Measurements from ENCODE around the gene C14orf93. TPM values are rescaled to one million over a fixed set of nuclear protein-coding genes. Genes with fewer than 3 reads are reported as not detected.

C14orf93 gene
- polyA plus RNA-seq, 1 donor from 2014 or later, result 4.7 TPM

DNA sequence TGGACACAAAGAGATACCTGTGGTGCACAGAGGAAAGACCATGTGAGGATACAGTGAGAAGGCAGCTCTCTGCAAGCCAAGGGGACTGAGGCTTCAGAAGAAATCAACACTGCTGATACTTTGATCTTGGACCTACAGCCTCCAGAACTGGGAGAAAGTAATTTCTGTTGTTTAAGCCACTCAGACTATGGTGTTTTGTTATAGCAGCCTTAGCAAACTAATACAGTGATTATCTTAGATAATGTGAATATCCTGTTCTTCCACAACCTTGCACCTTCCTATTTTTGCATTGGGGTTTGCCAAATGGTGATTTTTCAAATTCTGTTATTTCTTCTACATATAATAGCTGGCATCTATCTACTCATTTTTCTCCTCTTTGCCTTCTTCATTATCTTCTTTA lies 8.2 kb upstream of the C14orf93 start:
- TF ChIP-seq RAD21 (conservative IDR thresholded peaks at IDR 0.05) (no peak), SMC3 (conservative IDR thresholded peaks at IDR 0.05; ENCODE audit: poor library complexity) (no peak), EP300 (conservative IDR thresholded peaks at IDR 0.05; ENCODE audit: poor library complexity, severe bottlenecking) (no peak), MXI1 (conservative IDR thresholded peaks at IDR 0.05; ENCODE audit: poor library complexity, severe bottlenecking) (no peak), TAF1 (IDR thresholded peaks at IDR 0.05; ENCODE audit: low read depth) (no peak)
- TF ChIP-seq, protein P1, sequence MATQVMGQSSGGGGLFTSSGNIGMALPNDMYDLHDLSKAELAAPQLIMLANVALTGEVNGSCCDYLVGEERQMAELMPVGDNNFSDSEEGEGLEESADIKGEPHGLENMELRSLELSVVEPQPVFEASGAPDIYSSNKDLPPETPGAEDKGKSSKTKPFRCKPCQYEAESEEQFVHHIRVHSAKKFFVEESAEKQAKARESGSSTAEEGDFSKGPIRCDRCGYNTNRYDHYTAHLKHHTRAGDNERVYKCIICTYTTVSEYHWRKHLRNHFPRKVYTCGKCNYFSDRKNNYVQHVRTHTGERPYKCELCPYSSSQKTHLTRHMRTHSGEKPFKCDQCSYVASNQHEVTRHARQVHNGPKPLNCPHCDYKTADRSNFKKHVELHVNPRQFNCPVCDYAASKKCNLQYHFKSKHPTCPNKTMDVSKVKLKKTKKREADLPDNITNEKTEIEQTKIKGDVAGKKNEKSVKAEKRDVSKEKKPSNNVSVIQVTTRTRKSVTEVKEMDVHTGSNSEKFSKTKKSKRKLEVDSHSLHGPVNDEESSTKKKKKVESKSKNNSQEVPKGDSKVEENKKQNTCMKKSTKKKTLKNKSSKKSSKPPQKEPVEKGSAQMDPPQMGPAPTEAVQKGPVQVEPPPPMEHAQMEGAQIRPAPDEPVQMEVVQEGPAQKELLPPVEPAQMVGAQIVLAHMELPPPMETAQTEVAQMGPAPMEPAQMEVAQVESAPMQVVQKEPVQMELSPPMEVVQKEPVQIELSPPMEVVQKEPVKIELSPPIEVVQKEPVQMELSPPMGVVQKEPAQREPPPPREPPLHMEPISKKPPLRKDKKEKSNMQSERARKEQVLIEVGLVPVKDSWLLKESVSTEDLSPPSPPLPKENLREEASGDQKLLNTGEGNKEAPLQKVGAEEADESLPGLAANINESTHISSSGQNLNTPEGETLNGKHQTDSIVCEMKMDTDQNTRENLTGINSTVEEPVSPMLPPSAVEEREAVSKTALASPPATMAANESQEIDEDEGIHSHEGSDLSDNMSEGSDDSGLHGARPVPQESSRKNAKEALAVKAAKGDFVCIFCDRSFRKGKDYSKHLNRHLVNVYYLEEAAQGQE (IDR thresholded peaks at IDR 0.05; ENCODE audit: borderline replicate concordance), result no peak
- TF ChIP-seq, protein P2, sequence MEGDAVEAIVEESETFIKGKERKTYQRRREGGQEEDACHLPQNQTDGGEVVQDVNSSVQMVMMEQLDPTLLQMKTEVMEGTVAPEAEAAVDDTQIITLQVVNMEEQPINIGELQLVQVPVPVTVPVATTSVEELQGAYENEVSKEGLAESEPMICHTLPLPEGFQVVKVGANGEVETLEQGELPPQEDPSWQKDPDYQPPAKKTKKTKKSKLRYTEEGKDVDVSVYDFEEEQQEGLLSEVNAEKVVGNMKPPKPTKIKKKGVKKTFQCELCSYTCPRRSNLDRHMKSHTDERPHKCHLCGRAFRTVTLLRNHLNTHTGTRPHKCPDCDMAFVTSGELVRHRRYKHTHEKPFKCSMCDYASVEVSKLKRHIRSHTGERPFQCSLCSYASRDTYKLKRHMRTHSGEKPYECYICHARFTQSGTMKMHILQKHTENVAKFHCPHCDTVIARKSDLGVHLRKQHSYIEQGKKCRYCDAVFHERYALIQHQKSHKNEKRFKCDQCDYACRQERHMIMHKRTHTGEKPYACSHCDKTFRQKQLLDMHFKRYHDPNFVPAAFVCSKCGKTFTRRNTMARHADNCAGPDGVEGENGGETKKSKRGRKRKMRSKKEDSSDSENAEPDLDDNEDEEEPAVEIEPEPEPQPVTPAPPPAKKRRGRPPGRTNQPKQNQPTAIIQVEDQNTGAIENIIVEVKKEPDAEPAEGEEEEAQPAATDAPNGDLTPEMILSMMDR (IDR thresholded peaks at IDR 0.05; ENCODE audit: poor library complexity, severe bottlenecking), result no peak
- Histone ChIP-seq H3K27me3 (ENCODE audit: insufficient read depth, low read depth, low read length) (no peaks in the 10 kb centered on the region), H3K9me2 (ENCODE audit: insufficient read depth, low read length) (no peaks in the 10 kb centered on the region), H3K27ac (ENCODE audit: low read length) (no peak overlapping the region), H3F3A (ENCODE audit: insufficient read depth, low read length, poor library complexity, severe bottlenecking) (no peaks in the 10 kb centered on the region), H3K9ac (ENCODE audit: low read length) (no peak overlapping the region), H3K4me2 (ENCODE audit: low read length) (no peak overlapping the region), H4K20me1 (ENCODE audit: insufficient read depth) (no peaks in the 10 kb centered on the region), H3K79me2 (replicated peaks; ENCODE audit: insufficient read depth, low read length) (no peaks in the 10 kb centered on the region), H3K9me3 (ENCODE audit: low read length) (no peaks in the 10 kb centered on the region), H2AFZ (ENCODE audit: low read depth, low read length) (no peak overlapping the region), H3K36me3 (ENCODE audit: insufficient read depth, low read length) (no peaks in the 10 kb centered on the region), H3K4me3 (ENCODE audit: low read length) (no peak overlapping the region)

DNA sequence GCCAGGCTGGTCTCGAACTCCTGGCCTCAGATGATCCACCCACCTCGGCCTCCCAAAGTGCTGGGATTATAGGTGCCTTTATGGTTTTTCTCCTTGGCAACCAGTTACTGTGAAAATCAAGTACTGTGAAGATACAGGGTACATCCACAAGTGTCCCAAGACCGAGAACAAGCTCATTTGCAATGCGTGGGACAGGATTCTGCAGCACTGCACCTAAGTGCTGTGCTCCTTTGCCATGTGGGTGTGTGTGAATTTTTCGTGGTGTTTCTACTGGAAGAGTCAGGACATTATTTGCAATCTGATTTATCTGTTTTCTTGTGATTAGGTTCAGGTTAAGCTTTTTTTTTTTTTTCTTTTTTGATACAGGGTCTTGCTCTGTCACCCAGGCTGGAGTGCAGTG lies 7.1 kb upstream of the C14orf93 start:
- Histone ChIP-seq H3K9ac (ENCODE audit: low read length) (no peak overlapping the region), H3F3A (ENCODE audit: insufficient read depth, low read length, poor library complexity, severe bottlenecking) (no peaks in the 10 kb centered on the region), H3K9me3 (ENCODE audit: low read length) (no peaks in the 10 kb centered on the region), H3K4me3 (ENCODE audit: low read length) (no peak overlapping the region), H2AFZ (ENCODE audit: low read depth, low read length) (no peak overlapping the region), H3K9me2 (ENCODE audit: insufficient read depth, low read length) (no peaks in the 10 kb centered on the region), H4K20me1 (ENCODE audit: insufficient read depth) (no peaks in the 10 kb centered on the region), H3K4me2 (ENCODE audit: low read length) (no peak overlapping the region), H3K27ac (ENCODE audit: low read length) (no peak overlapping the region), H3K36me3 (ENCODE audit: insufficient read depth, low read length) (no peaks in the 10 kb centered on the region), H3K27me3 (ENCODE audit: insufficient read depth, low read depth, low read length) (no peaks in the 10 kb centered on the region), H3K79me2 (replicated peaks; ENCODE audit: insufficient read depth, low read length) (no peaks in the 10 kb centered on the region)
- TF ChIP-seq SMC3 (conservative IDR thresholded peaks at IDR 0.05; ENCODE audit: poor library complexity) (no peak), RAD21 (conservative IDR thresholded peaks at IDR 0.05) (no peak), EP300 (conservative IDR thresholded peaks at IDR 0.05; ENCODE audit: poor library complexity, severe bottlenecking) (no peak), MXI1 (conservative IDR thresholded peaks at IDR 0.05; ENCODE audit: poor library complexity, severe bottlenecking) (no peak)
- TF ChIP-seq, protein P1 (IDR thresholded peaks at IDR 0.05; ENCODE audit: borderline replicate concordance), result no peak
- TF ChIP-seq, protein P2 (IDR thresholded peaks at IDR 0.05; ENCODE audit: poor library complexity, severe bottlenecking), result no peak

Data from neural cell (in vitro differentiated cells).